ENCODE data around the gene CFAP210.

GRCh38 chr2:169693360-169693759, 845 bp downstream of the CFAP210 start:
- TF ChIP-seq POLR2A (IDR thresholded peaks at IDR 0.05) (no peak), CTCF (IDR thresholded peaks at IDR 0.05) (no peak)
